ENCODE data around the gene OR10H4.
"Not testable (repeated sequence)": the region's sequence is repeated elsewhere in the genome, so short reads cannot be mapped to it uniquely, and the experiment has no call there.

Gene OR10H4

GRCh38 chr19:15948223-15949058 is at the start of gene OR10H4:
Gene OR10H4, plus strand, starts transcription at chr19:15949008. Its CDS starts 0 bp downstream, at chr19:15949008.
- no peak for DNase-seq

GRCh38 chr19:15899561-15899960 is 49.2 kb upstream of the OR10H4 start:
- DNase-seq: not testable (repeated sequence)

DNA sequence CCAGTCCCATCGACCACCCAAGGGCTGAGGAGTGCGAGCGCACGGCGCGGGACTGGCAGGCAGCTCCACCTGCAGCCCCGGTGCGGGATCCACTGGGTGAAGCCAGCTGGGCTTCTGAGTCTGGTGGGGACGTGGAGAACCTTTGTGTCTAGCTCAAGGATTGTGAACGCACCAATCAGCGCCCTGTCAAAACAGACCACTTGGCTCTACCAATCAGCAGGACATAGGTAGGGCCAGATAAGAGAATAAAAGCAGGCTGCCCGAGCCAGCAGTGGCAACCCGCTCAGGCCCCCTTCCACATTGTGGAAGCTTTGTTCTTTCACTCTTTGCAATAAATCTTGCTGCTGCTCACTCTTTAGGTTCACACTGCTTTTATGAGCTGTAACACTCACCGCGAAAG is 48.8 kb upstream of the OR10H4 start:
- not testable (repeated sequence) for DNase-seq

- DNase-seq: no peak
These were observed 48.3 kb upstream of the OR10H4 start for GRCh38 chr19:15900504-15900903.

GRCh38 chr19:15902254-15902653 is 46.6 kb upstream of the OR10H4 start:
- DNase-seq: no peak

DNA sequence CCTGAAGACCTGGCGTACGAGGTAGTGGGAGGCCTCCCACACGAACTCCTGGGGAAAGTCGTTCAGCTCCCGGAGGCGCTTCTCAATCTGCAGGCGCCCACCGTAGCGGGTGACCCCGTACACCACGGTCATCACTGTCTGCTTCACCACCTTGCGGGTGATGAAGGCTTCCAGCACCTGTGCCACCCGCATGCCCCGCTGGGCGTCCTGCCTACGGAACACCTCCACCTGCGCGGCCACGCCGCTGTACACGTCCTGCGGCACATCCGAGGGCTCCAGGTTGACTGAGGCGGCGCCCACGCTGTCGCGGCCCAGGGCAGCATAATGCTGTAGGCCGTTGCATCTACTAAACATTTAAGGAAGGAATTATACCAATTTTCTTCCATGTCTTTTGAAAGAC is 45.9 kb upstream of the OR10H4 start:
- DNase-seq: not testable (repeated sequence)

DNA sequence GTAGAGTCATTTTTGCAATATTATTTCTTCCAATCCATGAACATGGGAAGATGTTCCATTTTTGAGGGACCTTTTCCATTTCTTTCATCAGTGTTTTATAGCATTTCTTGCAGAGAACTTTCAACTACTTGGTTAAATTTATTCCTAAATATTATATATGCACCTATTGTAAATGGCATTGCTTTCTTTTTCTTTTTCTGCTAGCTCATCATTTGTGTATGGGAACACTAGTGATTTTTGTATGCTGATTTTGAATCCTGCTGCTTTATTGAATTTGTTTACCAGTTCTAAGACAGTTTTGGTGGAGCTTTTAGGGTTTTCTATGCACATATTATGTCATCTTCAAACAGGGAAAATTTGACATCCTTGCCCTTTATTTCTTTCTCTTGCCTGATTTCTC is 43.8 kb upstream of the OR10H4 start:
- no peak for DNase-seq

- DNase-seq: no peak
These were observed 37.1 kb upstream of the OR10H4 start for GRCh38 chr19:15911599-15912235.

- no peak for DNase-seq
These were observed 35.4 kb upstream of the OR10H4 start for GRCh38 chr19:15913384-15913783.

- no peak for DNase-seq
These were observed 35.0 kb upstream of the OR10H4 start for GRCh38 chr19:15913830-15914229.

DNA sequence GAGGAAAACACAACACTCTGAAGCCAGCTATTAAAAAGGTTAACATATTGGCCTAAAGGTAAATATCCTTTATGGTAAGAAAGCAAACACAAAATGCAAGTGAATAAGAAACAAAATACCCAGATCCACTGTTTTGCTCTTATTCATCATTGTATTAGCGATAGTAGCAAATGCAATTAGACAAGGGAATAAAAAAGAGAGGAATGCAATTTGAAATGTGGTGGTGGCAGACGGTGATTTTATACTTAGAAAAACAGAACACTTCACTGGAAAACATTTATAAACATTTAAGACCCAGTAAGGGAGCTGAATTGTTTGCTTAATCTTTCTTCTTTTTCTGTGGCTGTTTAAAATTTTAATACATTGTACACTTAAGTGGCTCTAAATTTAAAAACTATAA is 33.7 kb upstream of the OR10H4 start:
- DNase-seq: no peak

- no peak for DNase-seq
These were observed 29.6 kb upstream of the OR10H4 start for GRCh38 chr19:15919243-15919642.

DNA sequence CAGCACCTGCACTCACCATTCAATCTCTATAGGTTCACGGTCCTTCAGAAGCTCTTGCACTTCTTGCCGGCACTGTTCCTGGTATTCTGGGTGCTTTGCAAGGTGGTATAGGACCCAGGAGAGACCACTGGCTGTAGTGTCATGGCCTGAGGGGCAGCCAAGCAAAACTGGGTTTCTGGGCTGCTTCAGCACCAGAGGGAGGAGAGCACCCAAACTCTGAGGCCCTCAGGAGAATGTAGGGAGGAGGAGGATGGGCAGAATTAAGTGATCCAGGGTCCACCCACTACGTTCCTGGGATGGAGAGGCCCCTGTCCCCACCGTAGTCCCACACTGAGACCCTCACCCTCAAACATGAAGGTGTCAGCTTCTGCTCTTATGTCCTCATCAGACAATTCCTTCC is 26.8 kb upstream of the OR10H4 start:
- DNase-seq: no peak

GRCh38 chr19:15923702-15924101 is 25.1 kb upstream of the OR10H4 start:
- no peak for DNase-seq

- no peak for DNase-seq
These were observed 22.3 kb upstream of the OR10H4 start for GRCh38 chr19:15926484-15926883.

DNA sequence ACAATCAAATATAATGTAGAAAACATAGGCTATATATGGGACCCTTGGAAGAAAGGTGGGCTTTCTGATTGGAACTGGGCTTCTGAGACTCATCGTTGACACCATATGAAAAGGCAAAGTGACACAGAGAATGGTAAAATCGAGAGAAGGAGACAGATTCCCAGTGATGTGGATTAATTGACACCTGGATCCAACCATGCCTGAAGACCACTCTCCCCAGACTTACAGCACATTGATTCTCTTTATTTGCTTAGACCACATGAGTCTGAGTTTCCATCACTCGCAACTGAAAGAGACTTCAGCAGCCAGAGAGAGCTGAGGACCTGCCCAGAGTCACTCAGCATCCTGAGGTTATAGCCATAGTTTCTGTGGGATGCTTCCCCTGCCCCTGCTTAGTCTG is 20.5 kb upstream of the OR10H4 start:
- no peak for DNase-seq

DNA sequence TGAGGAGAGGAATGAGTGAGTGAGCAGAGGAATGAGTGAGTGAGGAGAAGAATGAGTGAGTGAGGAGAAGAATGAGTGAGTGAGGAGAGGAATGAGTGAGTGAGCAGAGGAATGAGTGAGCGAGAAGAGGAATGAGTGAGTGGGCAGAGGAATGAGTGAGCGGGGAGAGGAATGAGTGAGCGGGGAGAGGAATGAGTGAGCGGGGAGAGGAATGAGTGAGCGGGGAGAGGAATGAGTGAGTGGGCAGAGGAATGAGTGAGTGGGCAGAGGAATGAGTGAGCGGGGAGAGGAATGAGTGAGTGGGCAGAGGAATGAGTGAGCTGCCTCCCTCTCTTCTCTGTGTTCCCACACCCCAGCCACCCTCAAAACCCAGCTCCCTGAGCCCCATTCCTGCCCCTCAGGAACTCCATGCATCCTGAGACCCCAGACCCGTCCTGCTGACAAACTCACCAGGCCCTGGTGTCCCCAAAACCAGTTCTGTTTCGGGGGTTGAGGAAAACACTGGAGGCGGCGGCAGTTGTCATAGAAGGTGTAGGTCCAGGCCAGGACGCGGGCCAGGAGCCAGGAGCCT is 15.0 kb upstream of the OR10H4 start:
- not testable (repeated sequence) for DNase-seq

GRCh38 chr19:15934332-15935078 is 14.3 kb upstream of the OR10H4 start, which contains the start of gene CYP4F11:
Gene CYP4F11, minus strand, starts transcription at chr19:15934529. Its CDS starts 121 bp downstream, at chr19:15934408.
- no peak for DNase-seq

DNA sequence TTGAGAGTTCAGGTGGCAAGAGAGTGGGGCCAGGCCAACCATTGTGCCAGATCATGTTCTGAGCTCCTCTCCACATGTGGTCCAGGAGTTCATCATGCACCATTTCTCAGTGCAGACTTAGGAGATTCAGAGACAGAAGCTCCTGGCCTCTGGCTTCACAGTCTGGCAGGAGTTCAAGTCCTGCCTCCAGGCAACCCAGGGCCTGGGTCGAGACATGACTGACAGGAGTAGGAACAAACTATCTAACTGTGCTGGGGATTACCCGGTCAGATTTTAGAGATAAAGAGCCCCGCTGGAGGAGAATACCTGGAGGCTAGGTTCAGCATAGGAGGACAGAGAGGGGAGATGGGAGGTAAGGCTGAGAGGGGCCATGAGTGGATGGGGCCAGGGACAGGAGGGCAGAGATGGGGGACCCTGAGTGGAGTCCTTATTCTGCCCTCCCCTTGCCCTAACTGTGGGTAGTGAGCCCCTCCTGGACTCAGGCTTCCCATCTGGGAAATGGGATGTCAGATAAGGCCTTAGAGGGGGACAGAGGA is 13.6 kb upstream of the OR10H4 start:
- no peak for DNase-seq

GRCh38 chr19:15936173-15936572 is 12.6 kb upstream of the OR10H4 start:
- DNase-seq: no peak

DNA sequence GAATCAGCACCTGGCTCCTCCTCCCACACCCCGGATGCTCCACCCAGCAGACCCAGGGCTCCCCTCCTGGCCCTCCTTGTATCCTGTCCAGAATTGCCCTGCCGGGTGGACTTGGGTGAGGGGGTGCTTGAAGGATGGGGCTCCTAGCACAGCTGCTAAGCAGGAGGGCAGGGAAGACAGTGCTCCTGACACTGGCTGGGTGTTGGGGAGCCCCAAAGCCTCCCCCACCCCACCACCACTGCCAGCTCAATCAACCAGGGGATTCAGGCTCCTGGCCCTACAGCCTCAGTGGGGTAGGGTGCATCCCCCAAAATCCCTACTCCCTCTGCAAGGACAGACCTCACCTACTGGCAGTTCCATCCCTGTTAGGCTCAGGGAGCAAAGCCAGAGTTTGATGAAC is 11.9 kb upstream of the OR10H4 start:
- no peak for DNase-seq

DNA sequence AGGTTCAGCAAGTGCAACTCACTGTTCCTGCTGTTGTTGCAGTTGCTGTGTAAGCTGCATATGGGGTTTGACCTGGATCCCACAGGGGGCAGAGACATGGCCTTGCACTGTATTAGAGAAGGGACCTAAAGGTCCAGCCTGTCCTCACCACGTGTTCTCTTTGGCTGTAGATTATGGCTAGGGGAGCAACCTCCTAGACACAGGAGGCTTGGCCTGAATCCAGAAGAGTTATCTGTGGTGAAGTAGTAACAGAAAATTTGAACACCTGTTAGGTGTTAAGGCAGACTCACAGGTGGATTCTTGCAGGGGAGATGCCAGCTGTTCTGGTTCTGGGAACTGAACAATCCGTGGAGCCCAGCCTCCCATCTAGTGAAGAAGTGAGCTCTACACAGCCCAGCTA is 11.0 kb upstream of the OR10H4 start:
- no peak for DNase-seq

DNA sequence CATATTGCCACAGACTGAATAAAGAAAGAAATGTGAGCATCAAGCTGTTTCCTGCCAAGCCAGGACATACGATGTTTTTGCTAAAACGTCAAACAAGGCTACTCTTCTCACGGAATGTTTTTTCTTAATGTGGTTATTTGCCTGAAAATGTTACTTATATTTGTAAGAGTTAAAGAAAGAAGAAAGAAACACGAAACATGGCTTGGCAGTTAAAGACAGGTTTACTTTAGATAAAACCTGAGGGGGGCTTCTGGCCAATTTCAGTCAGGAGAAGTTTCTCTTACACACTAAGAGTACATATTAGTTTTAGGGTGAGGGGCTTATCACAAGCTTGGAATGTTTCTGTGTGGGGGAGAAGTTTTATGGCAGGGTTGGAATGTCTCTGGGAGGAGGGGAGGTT is 4.4 kb upstream of the OR10H4 start:
- no peak for DNase-seq

All from NK-92 treated with Interleukin-12 subunit alpha and Interleukin-12 subunit beta, amount 100 ng/mL, for 24 hours (cell line).